ENCODE measurements around the gene PRRG4. TPM values are rescaled to one million over a fixed set of nuclear protein-coding genes. Genes with fewer than 3 reads are reported as not detected.

The PRRG4 gene
- total RNA-seq, 1 donor from 2014 or later, result 0.08 TPM

Other genes starting within 250 kb of the PRRG4 start
- 645 and 675 TPM in 2 replicates for gene EIF3M, start 246.1 kb upstream of the PRRG4 start, total RNA-seq
- not detected in 2 replicates for gene CCDC73, start 35.3 kb upstream of the PRRG4 start, total RNA-seq
- 17.5 and 19.2 TPM in 2 replicates for gene QSER1, start 62.9 kb downstream of the PRRG4 start, total RNA-seq
- gene DEPDC7, start 186.0 kb downstream of the PRRG4 start, total RNA-seq, result 20.6 and 21.1 TPM in 2 replicates
- gene TCP11L1, start 209.6 kb downstream of the PRRG4 start, total RNA-seq, result 20.3 and 40.2 TPM in 2 replicates